Breast epithelium (tissue), 4 donors: ENCODE data around the gene ATP8B3. TPM values are rescaled to one million over a fixed set of nuclear protein-coding genes. Genes with fewer than 3 reads are reported as not detected.
A peak's percentile ranks its signal among the peaks of the same experiment; 100 is the strongest.

Experiments used
- DNase-seq, 2 donors: peaks; one replicate each; pipeline ENCODE4 v3.0.0-alpha.2; 2019; ENCODE audit warnings: low spot score in 2 of 2
- H3K27ac ChIP-seq, 2 donors: fragments of 200-600 bp; sonication (generic) in 1 of 2; one replicate each; pipeline ENCODE4 v1.5.1; 2016 to 2019; ENCODE audit warnings: mild to moderate bottlenecking in 1 of 2
- H3K27me3 ChIP-seq, 2 donors: fragments of 200-600 bp; sonication (generic) in 1 of 2; one replicate each; pipeline versions ENCODE4 v1.5.1 to v1.6.0; 2017 to 2019; ENCODE audit warnings: control low read depth in 1 of 2, mild to moderate bottlenecking in 1 of 2
- H3K36me3 ChIP-seq: fragments of 200-600 bp; one replicate; pipeline ENCODE4 v1.5.1; 2019
- H3K4me1 ChIP-seq, 2 donors: fragments of 200-600 bp; sonication (generic); one replicate each; pipeline ENCODE4 v1.5.1; 2016 to 2019; ENCODE audit warnings: control low read depth in 1 of 2
- H3K4me3 ChIP-seq, 3 donors: fragments of 200-600 bp; sonication (generic); 1 replicate in 2 of 3; 2 replicates in 1 of 3; pipeline ENCODE4 v1.5.1; 2016 to 2019; ENCODE audit warnings: mild to moderate bottlenecking in 3 of 3, moderate library complexity in 2 of 3
- H3K9me3 ChIP-seq, 2 donors: fragments of 200-600 bp; sonication (generic) in 1 of 2; one replicate each; pipeline ENCODE4 v1.5.1; 2016 to 2019; ENCODE audit warnings: control low read depth in 1 of 2
- CTCF ChIP-seq, 3 donors: fragments of 450-650 bp; IDR thresholded peaks; one replicate each; pipeline ENCODE4 v1.5.1; 2016 to 2017; ENCODE audit warnings: antibody characterized with exemption in 3 of 3, mild to moderate bottlenecking in 3 of 3, moderate library complexity in 3 of 3
- POLR2A ChIP-seq: fragments of 450-650 bp; IDR thresholded peaks from one replicate; pipeline ENCODE4 v1.6.1; 2016; ENCODE audit warnings: antibody characterized with exemption, mild to moderate bottlenecking, moderate library complexity
- POLR2AphosphoS5 ChIP-seq, 3 donors: sonication (generic); formaldehyde crosslinking; IDR thresholded peaks; one replicate each; pipeline ENCODE4 v1.6.1; 2017; ENCODE audit warnings: antibody characterized with exemption in 3 of 3
- intact Hi-C: fragments of 100-400 bp; cut with DNase I; formaldehyde crosslinking; loops from one replicate; pipeline ENCODE4 v1.15.1; 2023; ENCODE audit warnings: low total_unique reads
- total RNA-seq, 3 donors: library from RNA; depleted of rRNA; stranded (reverse); fragments of >200 nt; gene quantifications; one replicate each; pipeline ENCODE4 v1.1.0, GENCODE V29; 2016

Gene ATP8B3
- total RNA-seq, 3 donors from 2014 or later: 0.66 to 1.4 (median 1.0) TPM

- H3K27ac ChIP-seq: peak overlapping the region; percentile 75
- DNase-seq: no peak
- peaks cover 26 to 35% of the 10 kb centered on the region in 2 donors for H3K4me1 ChIP-seq
- TF ChIP-seq POLR2AphosphoS5 (IDR thresholded peaks at IDR 0.05) (no peak), POLR2A (no peak), CTCF (IDR thresholded peaks at IDR 0.05) (no peak)
- H3K27me3 ChIP-seq: no peaks in the 10 kb centered on the region
- H3K9me3 ChIP-seq: no peaks in the 10 kb centered on the region
- H3K36me3 ChIP-seq: no peaks in the 10 kb centered on the region
- peak overlapping the region in 2 of 3 donors; percentile 21 to 98 for H3K4me3 ChIP-seq
- intact Hi-C loops: loop anchor here (5.0 kb wide), 1 partner anchor 1503 kb away; no protein-coding TSS in a partner anchor
Observed at GRCh38 chr19:1859331-1859781, 47.3 kb upstream of the ATP8B3 start.

GRCh38 chr19:1858412-1859081 lies 46.5 kb upstream of the ATP8B3 start:
- Histone ChIP-seq H3K4me1 (peaks cover 26 to 42% of the 10 kb centered on the region in 2 donors), H3K9me3 (no peaks in the 10 kb centered on the region), H3K27me3 (no peaks in the 10 kb centered on the region), H3K36me3 (no peaks in the 10 kb centered on the region), H3K27ac (peak overlapping the region; percentile 93 to 95), H3K4me3 (no peak overlapping the region)
- no peak for DNase-seq
- no peak for TF ChIP-seq CTCF (IDR thresholded peaks at IDR 0.05)
- no peak for TF ChIP-seq POLR2A
- no peak for TF ChIP-seq POLR2AphosphoS5 (IDR thresholded peaks at IDR 0.05)
- intact Hi-C loops: loop anchor here (5.0 kb wide), 1 partner anchor 1504 kb away; no protein-coding TSS in a partner anchor

- Histone ChIP-seq H3K27me3 (no peaks in the 10 kb centered on the region), H3K4me1 (peaks cover 26 to 46% of the 10 kb centered on the region in 2 donors), H3K9me3 (no peaks in the 10 kb centered on the region), H3K27ac (peak overlapping the region; percentile 93 to 95), H3K4me3 (peak overlapping the region; percentile 44 to 78 (median 56)), H3K36me3 (no peaks in the 10 kb centered on the region)
- no peak for TF ChIP-seq POLR2AphosphoS5 (IDR thresholded peaks at IDR 0.05)
- TF ChIP-seq CTCF (IDR thresholded peaks at IDR 0.05): no peak
- TF ChIP-seq POLR2A: no peak
- intact Hi-C loops: loop anchor here (5.0 kb wide), 1 partner anchor 1505 kb away; no protein-coding TSS in a partner anchor
- no peak for DNase-seq
Observed at GRCh38 chr19:1857648-1858326, 45.7 kb upstream of the ATP8B3 start.

- Histone ChIP-seq H3K4me3 (peak overlapping the region; percentile 44 to 78 (median 56)), H3K27me3 (no peaks in the 10 kb centered on the region), H3K27ac (peak overlapping the region; percentile 93 to 95), H3K36me3 (no peaks in the 10 kb centered on the region), H3K9me3 (no peaks in the 10 kb centered on the region), H3K4me1 (peaks cover 26 to 46% of the 10 kb centered on the region in 2 donors)
- intact Hi-C loops: loop anchor here (5.0 kb wide), 1 partner anchor 1505 kb away; no protein-coding TSS in a partner anchor
- TF ChIP-seq POLR2A (no peak), POLR2AphosphoS5 (IDR thresholded peaks at IDR 0.05) (peak in 1 of 3 donors; percentile 16), CTCF (IDR thresholded peaks at IDR 0.05) (no peak)
- peak; percentile 78 to 90 for DNase-seq
Observed at GRCh38 chr19:1856698-1857603, 44.9 kb upstream of the ATP8B3 start.
